H54 (cell line): ENCODE results near the gene GNAT1.
A peak's percentile ranks its signal among the peaks of the same experiment; 100 is the strongest.

Experiments used
- DNase-seq: peaks from one replicate; pipeline ENCODE4 v3.0.0; 2011; ENCODE audit warnings: low spot score, mixed read lengths; ENCODE audit not compliant: insufficient read length
- FAIRE-seq: peaks from 3 replicates; lab custom pipeline; 2011; peaks lifted over from hg19 to GRCh38; lab: Jason Lieb, UNC
- POLR2A ChIP-seq: IDR thresholded peaks from 2 replicates; pipeline ENCODE4 v1.6.1; 2011; ENCODE audit warnings: low read depth, mild to moderate bottlenecking, low read length

The GNAT1 gene

DNA sequence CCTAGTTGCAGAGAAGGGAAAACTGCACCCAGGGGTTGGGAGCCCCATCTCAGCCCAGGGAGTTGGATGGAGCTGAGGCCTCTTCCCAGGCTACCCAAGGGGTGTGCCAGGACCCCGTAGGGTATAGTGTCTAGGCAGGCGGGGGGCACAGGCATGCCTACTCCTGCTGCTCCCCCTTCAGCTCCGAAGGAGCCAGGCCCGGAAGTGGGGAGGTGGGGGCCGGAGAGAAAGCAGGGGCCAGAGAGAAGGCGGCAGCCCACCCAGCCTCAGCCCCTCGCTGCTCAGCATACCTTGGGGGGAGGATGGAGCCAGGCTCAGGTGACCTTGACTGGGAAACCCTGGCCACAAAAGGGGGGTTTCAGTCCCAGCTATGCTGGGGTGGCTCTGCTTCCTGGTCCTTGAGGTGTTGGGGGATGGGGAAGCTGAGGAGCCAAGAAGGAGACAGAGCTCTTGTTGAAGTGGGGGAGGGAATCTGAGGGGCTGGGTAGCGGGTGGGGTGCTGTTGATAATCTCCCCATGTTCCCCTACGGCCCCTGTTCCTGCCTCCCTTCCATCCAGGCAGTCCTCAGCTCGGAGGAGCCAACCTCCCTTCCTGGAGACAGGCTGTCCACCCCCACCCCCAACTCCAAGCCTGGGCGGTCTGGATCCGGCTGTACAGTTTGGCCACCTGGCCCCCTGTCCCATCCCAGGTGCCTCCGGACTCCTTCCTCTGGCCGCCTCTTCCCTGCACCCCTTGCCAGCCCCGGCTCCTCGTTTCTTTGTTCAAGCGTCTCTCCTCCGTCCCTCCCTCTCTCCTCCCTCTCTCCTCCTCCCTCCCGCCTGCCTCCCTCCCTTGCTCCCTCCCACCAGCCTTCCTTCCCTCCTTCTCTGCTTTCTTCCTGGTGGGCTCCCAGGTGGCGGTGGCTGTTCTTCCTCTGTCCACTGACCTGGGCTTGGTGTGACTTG lies 34.6 kb upstream of the GNAT1 start:
- FAIRE-seq (no peak), DNase-seq (no peak)
- TF ChIP-seq POLR2A, result no peak

- FAIRE-seq, result no peak
- no peak for DNase-seq
- TF ChIP-seq POLR2A, result no peak
Observed at GRCh38 chr3:50157827-50158529, 33.4 kb upstream of the GNAT1 start.

GRCh38 chr3:50158530-50159146 lies 32.8 kb upstream of the GNAT1 start:
- DNase-seq, result no peak
- TF ChIP-seq POLR2A, result no peak
- FAIRE-seq, result no peak

DNA sequence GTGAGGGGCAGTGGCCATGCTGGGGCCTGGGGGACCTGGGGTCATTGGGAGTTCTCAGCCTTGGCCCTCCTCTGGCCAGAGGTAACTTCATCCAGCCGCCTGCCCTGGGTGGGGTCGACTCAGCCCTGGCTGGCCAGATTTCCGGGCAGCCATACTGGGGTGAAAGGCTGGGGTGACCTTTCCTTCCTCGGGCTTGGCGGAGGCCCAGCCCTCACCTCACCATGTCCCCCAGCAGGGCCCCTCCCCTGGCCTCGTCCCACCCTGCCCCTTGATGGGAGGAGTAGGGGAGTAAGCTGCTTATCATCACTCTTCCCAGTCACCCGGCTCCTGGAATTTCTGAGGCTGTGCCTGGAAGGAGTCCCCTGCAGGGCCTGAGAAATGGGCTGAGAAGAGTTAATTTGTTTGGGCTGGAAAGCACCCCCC lies 30.8 kb upstream of the GNAT1 start:
- no peak for FAIRE-seq

GRCh38 chr3:50161320-50161719 lies 30.1 kb upstream of the GNAT1 start:
- DNase-seq, result no peak
- no peak for FAIRE-seq
- TF ChIP-seq POLR2A, result no peak

More for the DNA sequence above, 30.8 kb upstream of the GNAT1 start:
- TF ChIP-seq POLR2A, result no peak
- DNase-seq, result no peak

DNA sequence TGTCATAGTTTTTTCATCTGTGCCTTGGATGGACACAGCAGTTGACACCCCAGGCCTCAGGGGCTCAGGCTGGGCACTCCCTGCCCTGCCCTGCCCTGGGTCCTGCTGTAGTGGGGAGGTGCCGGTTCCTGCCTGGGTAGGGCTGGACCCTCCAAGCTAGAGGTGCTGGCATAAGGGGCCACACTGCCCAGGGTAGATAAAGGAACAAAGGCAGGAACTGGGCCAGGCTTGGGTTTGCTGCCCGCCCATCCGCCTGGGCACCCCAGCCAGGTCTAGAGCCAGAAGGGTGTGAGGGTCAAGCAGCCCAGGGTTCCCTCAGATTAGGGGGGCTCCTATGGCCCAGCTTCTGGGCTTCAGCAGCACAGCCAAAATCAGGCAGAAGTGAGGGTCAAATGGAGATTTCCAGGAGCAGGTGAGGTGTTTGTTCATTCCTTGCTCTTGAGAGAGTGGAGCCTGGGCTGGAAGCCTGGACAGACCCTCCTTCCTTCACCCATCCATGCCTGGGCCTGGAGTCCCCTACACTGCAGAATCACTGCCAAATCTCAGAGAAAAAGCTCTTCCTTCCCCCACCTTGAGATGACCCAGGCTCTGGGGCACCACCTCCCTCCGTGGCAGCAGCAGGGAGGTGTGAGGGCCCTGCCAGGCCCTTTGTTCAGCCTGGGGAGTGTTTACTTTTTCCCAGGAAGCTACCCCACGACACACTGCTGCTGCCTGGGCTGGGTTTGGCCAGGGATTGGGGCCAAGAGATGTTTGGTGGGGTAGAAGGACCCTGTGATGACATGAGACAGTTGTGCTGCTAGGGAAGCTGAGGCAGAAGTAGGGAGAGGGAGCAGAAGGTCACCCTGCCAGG lies 29.2 kb upstream of the GNAT1 start:
- no peak for TF ChIP-seq POLR2A
- DNase-seq (no peak), FAIRE-seq (no peak)

- DNase-seq (peak; percentile 95), FAIRE-seq (peak; percentile 75)
- no peak for TF ChIP-seq POLR2A
Observed at GRCh38 chr3:50163572-50164455, 27.6 kb upstream of the GNAT1 start.

DNA sequence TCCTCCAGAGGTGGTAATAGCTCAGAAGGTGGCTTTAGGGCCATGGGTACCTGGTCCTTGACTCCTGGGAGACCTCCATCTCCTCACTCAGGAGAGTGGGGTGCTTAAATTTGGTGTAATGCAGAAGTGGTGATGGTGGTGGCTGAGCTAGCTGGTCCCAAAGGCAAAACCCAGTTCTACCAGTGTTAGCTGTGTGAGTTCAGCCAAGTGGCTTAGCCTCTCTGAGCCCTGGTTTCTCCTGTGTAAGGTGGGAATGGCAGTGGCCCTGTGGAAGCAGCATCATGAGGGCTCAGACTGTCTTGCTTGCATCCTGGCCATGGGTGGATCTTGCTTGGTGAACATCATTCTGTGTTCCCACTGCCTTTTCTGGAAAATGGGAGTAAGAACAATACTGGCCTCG lies 26.9 kb upstream of the GNAT1 start:
- FAIRE-seq (no peak), DNase-seq (no peak)
- TF ChIP-seq POLR2A, result no peak; the same call in 1 of the 2 replicates

- DNase-seq (no peak), FAIRE-seq (no peak)
- no peak for TF ChIP-seq POLR2A
Observed at GRCh38 chr3:50164984-50165909, 26.2 kb upstream of the GNAT1 start.

DNA sequence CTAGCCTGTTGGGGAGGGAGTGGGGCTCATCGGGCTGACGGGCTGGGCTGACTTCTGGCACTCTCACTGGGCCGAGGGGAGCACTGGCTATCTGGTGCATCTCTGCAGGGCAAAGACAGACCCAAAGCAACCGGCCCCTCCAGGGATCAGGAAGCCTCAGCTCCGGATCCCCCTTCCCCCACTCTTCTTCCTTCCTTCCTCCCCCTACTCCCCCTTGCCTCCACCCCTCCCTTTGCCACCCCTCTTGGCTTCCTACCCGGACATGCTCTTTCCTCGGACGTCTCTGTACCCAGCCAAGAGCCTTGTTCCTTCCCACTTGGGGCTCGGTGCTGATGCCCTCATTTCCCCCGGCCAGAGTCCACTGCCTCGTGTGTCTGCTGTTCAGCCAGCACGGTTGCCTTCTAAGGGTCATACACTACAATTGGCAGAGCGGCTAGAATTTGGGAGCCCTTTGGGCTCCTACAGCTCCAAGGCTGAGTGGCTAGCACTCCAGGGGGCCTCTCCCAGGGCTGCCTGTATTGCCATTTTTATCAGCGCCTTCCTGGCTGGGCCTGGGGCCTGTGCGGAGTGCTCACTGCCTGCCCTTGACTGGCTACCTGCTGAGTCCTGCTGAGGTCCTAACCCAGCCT lies 25.4 kb upstream of the GNAT1 start:
- FAIRE-seq (no peak), DNase-seq (no peak)

DNA sequence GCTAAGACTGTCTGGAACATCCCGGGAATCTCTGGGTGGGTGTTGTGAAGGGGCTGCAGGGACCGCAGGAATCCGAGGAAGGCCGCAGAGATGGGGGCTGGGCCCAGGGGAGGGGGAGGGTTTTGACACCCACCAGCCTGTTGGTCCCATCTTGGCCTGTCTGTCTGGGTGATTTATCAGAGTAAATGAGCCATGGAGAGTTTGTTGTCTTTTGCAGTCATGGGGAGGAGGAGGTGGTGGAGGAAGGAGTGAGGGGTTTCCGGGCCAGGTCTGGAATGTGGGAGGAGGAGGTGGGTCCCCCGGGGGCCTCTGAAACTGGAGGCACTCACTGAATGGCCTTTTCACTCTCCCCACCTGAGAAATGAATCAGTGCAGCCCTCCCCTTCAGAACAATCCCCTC lies 24.8 kb upstream of the GNAT1 start:
- FAIRE-seq (no peak), DNase-seq (no peak)
- TF ChIP-seq POLR2A, result no peak

More for the DNA sequence above, 25.4 kb upstream of the GNAT1 start:
- no peak for TF ChIP-seq POLR2A
